HUDEP-2 (cell line): ENCODE results near the gene NOP9.

Experiments
- DNase-seq, 76 experiments: peaks; one replicate each; lab custom pipeline; 2025; ENCODE audit not compliant: unreplicated experiment in 76 of 76; lab: John Stamatoyannopoulos, UW

NOP9 gene

DNA sequence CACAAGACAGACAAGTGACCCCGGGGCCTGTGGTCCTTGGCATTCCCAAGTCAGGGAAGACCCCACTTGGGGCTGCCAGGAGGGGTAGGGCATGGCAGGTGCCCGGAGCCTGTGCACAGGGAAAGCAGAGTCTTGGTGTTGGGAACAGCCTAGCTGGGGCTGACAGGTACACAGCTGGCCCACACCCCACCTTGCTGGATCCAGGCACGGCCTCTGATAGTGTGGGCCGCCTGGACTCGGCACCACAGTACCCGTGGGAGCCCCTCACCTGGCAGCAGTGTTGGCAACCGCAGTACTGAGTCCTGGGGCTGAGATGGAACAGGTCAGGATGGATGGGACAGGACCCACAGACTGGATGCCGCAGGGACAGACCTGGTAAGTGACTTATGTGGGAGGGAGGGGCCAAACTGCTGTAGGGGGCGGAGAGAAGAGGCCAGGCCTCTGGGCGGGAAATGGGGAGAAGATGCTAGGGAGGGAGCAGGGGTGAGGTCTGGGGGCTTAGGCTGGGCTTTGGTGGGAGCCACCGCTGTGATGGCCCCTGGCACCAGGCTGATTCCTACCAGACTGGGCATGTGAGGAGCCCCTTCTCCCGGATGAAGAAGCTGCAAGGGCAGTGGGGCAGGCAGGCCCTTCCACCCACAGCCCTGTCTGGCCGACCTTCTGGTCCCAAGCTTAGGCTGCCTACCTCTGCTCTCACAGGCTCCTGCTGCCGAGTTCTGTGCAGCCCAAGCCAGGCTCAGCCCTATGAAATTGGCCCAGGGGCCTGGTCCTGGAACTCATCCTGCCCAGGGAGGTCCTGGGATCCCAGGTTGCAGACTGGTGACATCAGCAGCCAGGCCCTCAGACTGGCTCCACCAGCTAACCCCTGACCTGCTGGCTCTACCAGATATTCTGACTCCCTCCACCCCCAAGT, 36.6 kb upstream of the NOP9 start, which contains the start of gene TGM1:
Gene TGM1 (minus strand): TSS at position 357 of the 913 bp plus-strand sequence. CDS start 825 bp downstream, outside the sequence.
- DNase-seq, result no peak

- DNase-seq, result no peak
Measured at GRCh38 chr14:24263848-24264247, 35.8 kb upstream of the NOP9 start.

- no peak for DNase-seq
Measured at GRCh38 chr14:24264298-24264697, 35.4 kb upstream of the NOP9 start.

DNA sequence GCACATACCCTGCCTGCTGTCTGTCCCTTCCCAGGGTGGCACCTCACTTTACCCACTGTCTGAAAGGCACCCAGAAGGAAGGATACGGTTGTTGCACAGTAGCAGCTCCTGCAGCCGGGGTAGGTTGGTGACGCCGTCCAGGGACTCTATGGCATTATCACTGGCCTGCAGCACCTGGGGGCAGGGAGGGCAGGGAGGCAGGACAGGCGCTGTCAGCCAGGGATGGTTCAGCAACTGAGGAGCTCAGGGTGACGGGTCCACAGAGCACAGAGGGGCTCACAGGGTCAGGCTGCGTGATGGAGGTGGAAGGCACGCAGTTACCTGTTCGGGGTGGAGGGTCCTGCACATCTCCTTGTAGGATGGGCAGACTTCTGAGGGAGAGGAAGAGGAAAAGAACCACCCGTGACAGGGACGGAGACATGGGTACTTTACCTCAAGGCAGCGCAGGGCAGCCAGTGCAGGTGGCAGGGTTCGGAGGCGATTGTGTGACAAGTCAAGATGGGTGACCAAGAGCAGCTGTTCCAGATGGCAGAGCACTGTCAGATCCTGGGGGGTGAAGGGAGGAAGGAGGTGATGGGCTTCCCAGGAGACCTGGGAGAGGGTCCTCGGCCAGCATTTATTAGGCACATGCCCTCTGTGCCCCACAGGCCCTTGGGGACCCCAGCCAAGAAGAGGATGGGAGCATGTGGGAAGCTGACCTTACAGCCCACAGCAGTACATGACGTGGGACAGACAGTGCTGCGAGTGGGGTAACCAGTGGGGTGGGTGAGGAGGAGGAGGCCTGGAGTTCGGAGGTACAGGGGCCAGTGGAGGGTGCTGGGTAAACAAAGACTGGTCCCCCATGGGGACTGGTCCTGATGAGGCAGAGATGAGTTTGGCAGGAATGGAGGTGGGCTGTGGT, 33.1 kb upstream of the NOP9 start:
- DNase-seq, result no peak

- no peak for DNase-seq
Measured at GRCh38 chr14:24267516-24267915, 32.1 kb upstream of the NOP9 start.

DNA sequence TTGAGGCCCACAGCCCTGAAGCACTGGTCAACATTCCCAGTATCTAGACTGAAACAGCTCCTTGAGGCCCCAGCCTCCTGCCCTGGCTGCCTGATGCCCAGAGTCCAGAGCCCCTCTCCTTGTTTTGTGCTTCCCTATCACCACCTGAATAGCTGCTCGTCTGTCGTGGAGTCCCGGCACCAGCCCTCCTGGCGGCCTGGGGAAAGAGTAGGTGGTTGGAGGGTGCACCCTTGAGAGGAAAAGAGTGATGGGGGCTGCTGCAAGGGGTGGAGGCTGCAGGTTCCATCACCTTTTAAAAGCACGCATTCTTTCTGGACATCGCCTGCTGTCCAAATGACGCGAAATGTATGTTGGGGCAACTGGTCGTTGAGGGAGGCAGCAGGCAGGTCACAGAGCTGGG, 31.4 kb upstream of the NOP9 start:
- no peak for DNase-seq

DNA sequence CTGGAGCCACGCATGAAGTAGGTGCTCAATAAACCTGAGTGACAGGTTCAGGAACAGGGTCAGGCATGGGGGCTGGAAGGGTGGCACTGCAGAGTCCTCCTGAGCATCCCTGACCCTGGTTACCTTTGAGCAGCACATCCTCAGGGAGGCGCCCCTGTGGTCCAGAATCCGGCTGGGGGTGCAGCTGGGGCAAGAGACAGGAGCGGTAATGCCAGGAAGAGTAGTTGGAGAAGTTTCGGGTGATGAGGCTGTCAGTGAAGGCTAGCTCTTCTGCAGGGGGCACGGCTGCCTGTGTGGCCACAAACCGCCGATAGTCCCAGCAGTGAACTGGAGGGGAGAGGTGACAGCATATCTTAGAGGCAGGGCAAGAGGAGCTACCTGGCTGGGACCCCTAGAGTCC, 30.3 kb upstream of the NOP9 start:
- DNase-seq, result no peak

DNA sequence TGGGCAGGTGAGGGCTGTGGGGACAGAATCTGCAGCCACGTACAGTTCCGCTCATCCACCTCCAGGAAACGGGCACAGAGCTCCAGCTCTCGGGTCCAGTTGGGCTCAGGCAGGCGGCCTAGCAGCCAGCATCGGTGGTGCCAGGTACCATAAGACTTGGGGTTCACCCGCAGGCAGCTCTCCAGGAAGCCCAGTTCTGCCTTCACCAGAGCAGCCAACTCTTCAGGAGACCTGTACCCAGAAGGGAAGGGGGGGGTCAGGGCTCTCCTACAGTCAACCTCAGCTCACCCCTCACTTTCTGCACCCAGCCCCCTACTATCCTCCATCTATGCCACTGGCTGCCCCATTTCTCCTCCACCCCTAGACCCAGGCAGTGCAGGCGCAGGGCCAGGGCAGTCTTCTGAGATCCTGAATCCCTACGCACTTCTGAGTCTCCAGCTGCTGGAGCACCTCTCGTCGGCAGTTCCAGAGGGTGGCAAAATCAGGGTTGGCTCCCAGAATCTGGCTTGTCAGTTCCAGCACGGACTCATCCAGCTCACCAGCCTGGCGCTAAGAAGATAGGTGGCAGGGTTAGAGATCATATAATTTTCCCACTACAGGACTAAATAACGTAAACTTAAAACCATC, 29.6 kb upstream of the NOP9 start:
- DNase-seq, result no peak

DNA sequence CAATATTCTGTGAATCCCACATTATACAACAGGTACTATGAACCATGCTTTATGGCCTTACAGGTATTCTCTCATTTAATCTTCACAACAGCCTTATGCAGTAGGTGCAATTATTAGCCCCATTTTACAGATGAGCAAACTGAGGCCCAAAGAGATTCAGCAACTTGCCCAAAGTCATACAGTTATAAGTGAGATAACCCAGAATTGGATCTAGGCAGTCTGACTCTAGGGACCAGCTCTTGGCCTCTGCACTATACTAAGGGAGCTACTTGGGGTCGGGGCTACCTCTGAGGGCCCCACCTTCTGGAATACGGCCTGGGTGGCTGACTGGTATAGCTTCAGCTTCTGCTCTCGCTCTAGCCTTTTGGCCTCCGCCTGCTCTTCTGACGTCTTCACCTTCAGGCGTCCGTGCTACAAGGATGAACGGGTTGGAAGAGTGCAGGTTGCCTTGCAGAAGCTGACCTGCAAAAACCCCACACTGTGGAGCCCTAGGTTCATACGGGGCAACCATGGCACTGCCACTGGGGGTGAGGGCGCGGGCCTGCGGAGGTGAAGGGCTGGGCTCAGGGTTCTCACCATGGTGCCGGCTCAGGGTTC, 29.0 kb upstream of the NOP9 start:
- peak in 1 of 76 experiments; percentile 21 for DNase-seq

GRCh38 chr14:24271134-24271833, 28.4 kb upstream of the NOP9 start, which contains the start of gene RABGGTA:
Gene RABGGTA (minus strand): TSS chr14:24271597. CDS start chr14:24271115, 482 bp downstream.
- DNase-seq, result peak in 72 of 76 experiments; percentile 28 to 87 (median 72)

DNA sequence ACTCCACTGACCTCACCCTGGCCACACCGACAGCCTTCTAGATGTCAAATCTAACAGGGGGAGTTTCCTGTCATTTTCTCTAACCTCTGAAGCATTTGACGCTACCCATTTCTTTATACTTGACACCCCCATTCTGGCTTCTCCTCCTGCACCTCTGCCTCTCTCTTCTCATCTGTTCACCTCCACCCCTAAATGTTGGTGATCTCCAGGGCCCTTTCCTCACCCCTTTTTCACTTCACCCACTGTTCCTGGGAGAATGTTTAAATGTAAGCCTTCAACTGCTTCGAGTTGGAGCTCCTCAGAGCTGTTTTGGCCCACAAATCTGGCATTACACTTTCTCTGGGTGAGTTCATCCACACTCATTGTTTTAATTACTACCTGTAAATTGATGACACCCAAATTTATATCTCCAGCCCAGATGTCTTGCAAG, 27.8 kb upstream of the NOP9 start:
- no peak for DNase-seq

DNA sequence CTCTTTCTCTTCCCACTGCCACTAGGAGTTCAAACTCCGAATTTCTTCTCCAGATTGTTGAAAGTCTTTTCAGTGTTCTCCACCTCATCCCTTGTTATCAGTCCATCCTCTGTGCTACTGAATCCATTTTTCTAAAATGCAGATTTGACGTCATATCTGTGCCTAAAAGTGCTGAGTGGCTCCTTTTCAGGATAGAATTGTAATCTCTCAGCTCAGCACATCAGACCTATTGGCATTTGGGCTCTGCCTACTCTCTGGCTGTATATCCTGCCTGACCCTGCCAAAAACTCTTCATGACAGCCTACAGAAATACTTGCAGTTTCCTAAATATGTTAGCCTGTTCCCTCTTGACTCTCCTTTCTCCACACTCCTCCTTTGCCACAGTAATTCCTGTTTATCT, 27.2 kb upstream of the NOP9 start:
- DNase-seq, result no peak

- DNase-seq, result peak in 1 of 76 experiments; percentile 13
Measured at GRCh38 chr14:24273422-24273998, 26.1 kb upstream of the NOP9 start.

GRCh38 chr14:24274101-24274543, 25.5 kb upstream of the NOP9 start:
- DNase-seq, result peak in 32 of 76 experiments; percentile 4 to 57 (median 24)

DNA sequence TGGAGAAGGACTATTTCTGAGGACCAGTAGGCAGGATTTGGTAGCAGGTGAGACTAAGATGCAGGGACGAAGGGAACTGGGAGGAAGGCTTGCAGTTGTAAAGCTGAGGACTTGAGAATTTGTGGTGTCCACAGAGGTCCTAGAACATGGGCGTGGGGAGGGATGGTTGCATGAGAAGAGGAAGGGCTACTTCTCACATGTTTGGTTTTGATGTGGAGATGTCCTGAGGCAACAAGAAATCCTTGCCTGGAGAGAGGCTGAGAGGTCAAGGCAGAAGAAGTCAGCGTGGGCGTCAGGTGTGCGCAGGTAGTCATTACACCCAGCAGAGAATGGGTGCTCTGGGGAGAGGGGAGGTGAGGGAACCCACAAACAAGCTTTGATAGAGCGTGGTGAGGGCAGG, 22.6 kb upstream of the NOP9 start:
- DNase-seq, result no peak

GRCh38 chr14:24277606-24278321, 21.9 kb upstream of the NOP9 start:
- peak in 59 of 76 experiments; percentile 4 to 67 (median 38) for DNase-seq

GRCh38 chr14:24278424-24278823, 21.2 kb upstream of the NOP9 start:
- DNase-seq, result peak in 36 of 76 experiments; percentile 10 to 79 (median 46)
